Parathyroid adenoma (tissue), 2 donors: ENCODE data around the gene RNU7-1.

Experiments used
- H2AFZ ChIP-seq: fragments of 300-600 bp; sonication (generic); one replicate; pipeline ENCODE4 v1.7.0; 2017; ENCODE audit warnings: antibody characterized with exemption, mild to moderate bottlenecking
- H3K27ac ChIP-seq: fragments of 300-600 bp; sonication (generic); one replicate; pipeline ENCODE4 v1.7.0; 2017
- H3K27me3 ChIP-seq: fragments of 300-600 bp; sonication (generic); one replicate; pipeline ENCODE4 v1.7.0; 2017; ENCODE audit warnings: low read length; ENCODE audit not compliant: control insufficient read depth, insufficient read depth
- H3K36me3 ChIP-seq: fragments of 300-600 bp; sonication (generic); one replicate; pipeline ENCODE4 v1.7.0; 2017; ENCODE audit warnings: low read length; ENCODE audit not compliant: control insufficient read depth, insufficient read depth
- H3K4me1 ChIP-seq: fragments of 300-600 bp; sonication (generic); one replicate; pipeline ENCODE4 v1.7.0; 2017; ENCODE audit warnings: control low read depth
- H3K4me2 ChIP-seq: fragments of 300-600 bp; sonication (generic); one replicate; pipeline ENCODE4 v1.7.0; 2017; ENCODE audit warnings: low read length
- H3K4me3 ChIP-seq: fragments of 300-600 bp; sonication (generic); one replicate; pipeline ENCODE4 v1.7.0; 2017; ENCODE audit warnings: low read depth, low read length
- H3K79me2 ChIP-seq: fragments of 300-600 bp; sonication (generic); one replicate; pipeline ENCODE4 v1.7.0; 2017; ENCODE audit warnings: control low read depth
- H3K9ac ChIP-seq: fragments of 300-600 bp; sonication (generic); one replicate; pipeline ENCODE4 v1.7.0; 2017; ENCODE audit warnings: mild to moderate bottlenecking
- H3K9me3 ChIP-seq: fragments of 300-600 bp; sonication (generic); one replicate; pipeline ENCODE4 v1.7.0; 2017; ENCODE audit warnings: low read length; ENCODE audit not compliant: control insufficient read depth
- TF ChIP-seq, protein P1 (sequence below): fragments of 300-600 bp; sonication (generic); IDR thresholded peaks from one replicate; pipeline ENCODE4 v1.7.0; 2017; ENCODE audit warnings: antibody characterized with exemption, mild to moderate bottlenecking
- donor health status: primary hyperparathyroidism.

Gene RNU7-1

DNA sequence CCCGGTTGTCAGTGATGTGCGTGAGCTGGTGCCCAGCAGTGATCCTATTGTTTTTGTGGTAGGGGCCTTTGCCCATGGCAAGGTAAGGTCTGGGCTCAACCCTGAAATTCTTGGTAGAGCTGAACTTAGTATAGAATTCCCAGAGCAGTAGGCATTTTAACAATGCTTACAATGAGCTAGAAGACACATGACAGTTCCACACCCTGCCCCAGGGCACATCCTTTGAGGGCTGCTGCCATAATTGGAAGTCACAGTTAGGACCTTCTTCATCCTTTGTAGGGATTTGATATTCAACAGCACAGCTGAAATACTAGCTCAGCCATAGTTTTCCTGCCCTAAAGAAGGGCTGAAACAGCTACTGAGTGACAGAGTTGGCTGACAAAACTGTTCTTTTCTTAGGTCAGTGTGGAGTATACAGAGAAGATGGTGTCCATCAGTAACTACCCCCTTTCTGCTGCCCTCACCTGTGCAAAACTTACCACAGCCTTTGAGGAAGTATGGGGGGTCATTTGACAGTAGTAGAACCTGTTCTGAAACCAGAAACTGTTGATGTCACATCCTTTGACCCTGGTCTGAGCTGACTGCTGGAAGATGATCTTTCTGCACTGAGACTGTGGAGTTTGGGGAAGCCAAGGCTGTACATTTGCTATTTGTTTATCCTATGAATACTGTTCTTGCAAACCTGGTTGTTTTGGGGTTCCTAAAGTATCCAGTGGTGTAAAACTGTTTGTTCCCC, 31.8 kb downstream of the RNU7-1 start:
- no peak overlapping the region for H3K4me2 ChIP-seq
- TF ChIP-seq, protein P1, sequence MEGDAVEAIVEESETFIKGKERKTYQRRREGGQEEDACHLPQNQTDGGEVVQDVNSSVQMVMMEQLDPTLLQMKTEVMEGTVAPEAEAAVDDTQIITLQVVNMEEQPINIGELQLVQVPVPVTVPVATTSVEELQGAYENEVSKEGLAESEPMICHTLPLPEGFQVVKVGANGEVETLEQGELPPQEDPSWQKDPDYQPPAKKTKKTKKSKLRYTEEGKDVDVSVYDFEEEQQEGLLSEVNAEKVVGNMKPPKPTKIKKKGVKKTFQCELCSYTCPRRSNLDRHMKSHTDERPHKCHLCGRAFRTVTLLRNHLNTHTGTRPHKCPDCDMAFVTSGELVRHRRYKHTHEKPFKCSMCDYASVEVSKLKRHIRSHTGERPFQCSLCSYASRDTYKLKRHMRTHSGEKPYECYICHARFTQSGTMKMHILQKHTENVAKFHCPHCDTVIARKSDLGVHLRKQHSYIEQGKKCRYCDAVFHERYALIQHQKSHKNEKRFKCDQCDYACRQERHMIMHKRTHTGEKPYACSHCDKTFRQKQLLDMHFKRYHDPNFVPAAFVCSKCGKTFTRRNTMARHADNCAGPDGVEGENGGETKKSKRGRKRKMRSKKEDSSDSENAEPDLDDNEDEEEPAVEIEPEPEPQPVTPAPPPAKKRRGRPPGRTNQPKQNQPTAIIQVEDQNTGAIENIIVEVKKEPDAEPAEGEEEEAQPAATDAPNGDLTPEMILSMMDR, result no peak
- peaks cover 4% of the 10 kb centered on the region for H3K79me2 ChIP-seq
- no peaks in the 10 kb centered on the region for H3K27me3 ChIP-seq
- peaks cover 5% of the 10 kb centered on the region for H3K4me1 ChIP-seq
- H2AFZ ChIP-seq, result no peak overlapping the region
- no peak overlapping the region for H3K9ac ChIP-seq
- H3K4me3 ChIP-seq, result no peak overlapping the region
- no peak overlapping the region for H3K27ac ChIP-seq
- H3K9me3 ChIP-seq, result no peaks in the 10 kb centered on the region
- H3K36me3 ChIP-seq, result no peaks in the 10 kb centered on the region

DNA sequence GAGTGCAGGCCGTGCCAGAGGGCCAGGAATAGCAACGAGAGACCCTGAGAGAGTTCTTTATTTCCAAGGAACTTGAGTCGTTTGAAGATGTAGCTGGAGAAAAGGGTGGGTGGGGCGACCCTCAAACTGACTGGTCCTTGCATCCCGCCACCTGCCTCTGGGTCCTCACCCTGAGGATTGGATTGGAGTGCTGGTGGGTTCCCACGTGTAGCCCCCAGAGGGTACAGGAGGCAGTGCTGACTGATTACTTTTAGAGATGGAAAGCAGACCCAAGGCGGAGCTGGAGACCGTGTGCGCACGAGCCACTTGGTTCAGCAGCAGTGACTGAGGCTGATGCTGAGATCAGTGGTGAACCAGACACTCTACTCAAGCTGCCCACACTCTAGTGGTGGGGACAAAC, 34.0 kb downstream of the RNU7-1 start:
- no peaks in the 10 kb centered on the region for H3K9me3 ChIP-seq
- H3K36me3 ChIP-seq, result no peaks in the 10 kb centered on the region
- H2AFZ ChIP-seq, result no peak overlapping the region
- H3K4me3 ChIP-seq, result no peak overlapping the region
- H3K4me1 ChIP-seq, result no peaks in the 10 kb centered on the region
- no peak overlapping the region for H3K4me2 ChIP-seq
- TF ChIP-seq, protein P1, result no peak
- H3K9ac ChIP-seq, result no peak overlapping the region
- H3K79me2 ChIP-seq, result no peaks in the 10 kb centered on the region
- no peak overlapping the region for H3K27ac ChIP-seq
- H3K27me3 ChIP-seq, result no peaks in the 10 kb centered on the region

DNA sequence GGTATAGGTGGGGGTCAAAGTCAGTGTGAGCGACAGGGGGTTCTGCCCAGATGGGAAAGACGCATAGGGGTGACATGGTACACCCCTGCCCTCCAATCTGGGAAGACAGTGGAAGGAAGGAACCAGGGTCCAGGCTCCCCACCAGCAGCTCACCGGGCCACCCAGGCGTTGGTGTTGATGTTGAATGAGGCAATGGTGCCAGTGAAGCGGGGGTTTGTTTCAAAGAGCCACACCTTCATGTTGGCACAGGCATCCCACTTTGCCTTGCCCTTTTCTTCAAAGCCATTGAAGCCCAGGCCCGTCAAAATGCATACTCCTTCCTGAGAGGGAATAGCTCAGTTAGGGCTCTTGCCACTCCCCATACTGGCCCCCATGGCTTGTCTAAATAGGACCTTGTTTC, 34.6 kb downstream of the RNU7-1 start:
- Histone ChIP-seq H2AFZ (no peak overlapping the region), H3K36me3 (no peaks in the 10 kb centered on the region), H3K4me1 (no peaks in the 10 kb centered on the region), H3K4me2 (no peak overlapping the region), H3K4me3 (no peak overlapping the region), H3K27me3 (no peaks in the 10 kb centered on the region), H3K9ac (no peak overlapping the region), H3K9me3 (no peaks in the 10 kb centered on the region), H3K27ac (no peak overlapping the region), H3K79me2 (no peaks in the 10 kb centered on the region)
- TF ChIP-seq, protein P1, result no peak

DNA sequence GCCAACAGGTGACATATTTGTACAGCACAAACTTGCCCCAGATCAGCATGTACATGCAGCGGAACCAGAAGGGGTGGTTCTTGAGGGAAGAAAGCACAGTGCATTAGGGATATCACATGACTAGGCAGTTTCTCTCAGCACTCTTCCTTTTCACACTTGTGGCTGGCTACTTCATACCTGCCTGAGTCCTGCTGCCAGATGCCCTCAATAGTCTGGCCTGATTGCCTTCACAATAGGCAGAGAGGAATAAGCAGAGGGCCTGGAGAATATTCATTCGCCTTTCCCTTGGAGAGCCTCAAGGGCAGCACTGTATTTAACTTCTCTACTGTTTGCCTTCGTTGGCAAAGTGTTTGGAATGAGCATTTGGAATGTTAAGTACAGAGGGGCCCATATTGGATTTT, 35.0 kb downstream of the RNU7-1 start:
- TF ChIP-seq, protein P1, result no peak
- Histone ChIP-seq H3K4me2 (no peak overlapping the region), H3K27ac (no peak overlapping the region), H3K4me1 (no peaks in the 10 kb centered on the region), H2AFZ (no peak overlapping the region), H3K9me3 (no peaks in the 10 kb centered on the region), H3K9ac (no peak overlapping the region), H3K36me3 (no peaks in the 10 kb centered on the region), H3K4me3 (no peak overlapping the region), H3K27me3 (no peaks in the 10 kb centered on the region), H3K79me2 (no peaks in the 10 kb centered on the region)

DNA sequence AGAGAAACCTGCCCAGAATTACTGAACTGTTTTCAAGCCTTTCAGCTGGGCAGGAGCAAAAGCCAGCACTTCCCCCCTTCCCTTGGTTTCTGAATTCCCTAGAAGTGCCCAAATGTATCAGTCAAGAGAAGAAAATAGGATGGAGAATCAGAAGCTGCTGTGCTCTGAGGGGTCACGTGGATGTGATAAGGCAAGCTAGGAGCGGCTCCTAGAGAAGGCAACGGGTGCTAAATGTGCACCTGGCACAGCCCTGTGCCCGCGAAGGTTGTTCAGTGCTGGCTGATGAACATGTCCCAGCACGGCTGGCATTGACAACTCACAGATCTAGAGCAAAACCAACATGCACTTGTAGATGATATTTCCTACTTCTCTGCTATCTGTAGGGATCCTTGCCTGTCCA, 35.4 kb downstream of the RNU7-1 start:
- Histone ChIP-seq H3K9me3 (no peaks in the 10 kb centered on the region), H3K9ac (no peak overlapping the region), H3K36me3 (no peaks in the 10 kb centered on the region), H3K27me3 (no peaks in the 10 kb centered on the region), H3K4me3 (no peak overlapping the region), H3K79me2 (peaks cover 4% of the 10 kb centered on the region), H2AFZ (no peak overlapping the region), H3K4me2 (no peak overlapping the region), H3K27ac (no peak overlapping the region), H3K4me1 (no peaks in the 10 kb centered on the region)
- TF ChIP-seq, protein P1, result no peak
